Esophagus (tissue), 2 donors: ENCODE measurements around the gene PPP3R1. TPM values are rescaled to one million over a fixed set of nuclear protein-coding genes. Genes with fewer than 3 reads are reported as not detected.
"Not testable (repeated sequence)": the region's sequence is repeated elsewhere in the genome, so short reads cannot be mapped to it uniquely, and the experiment has no call there.

ENCODE experiments used
- H3K27ac ChIP-seq, 2 donors: one replicate each; pipeline ENCODE4 v1.5.1; 2013; ENCODE audit warnings: low read depth in 2 of 2, mild to moderate bottlenecking in 2 of 2, inconsistent platforms in 1 of 2, low read length in 1 of 2, moderate library complexity in 1 of 2
- H3K27me3 ChIP-seq, 2 donors: one replicate each; pipeline ENCODE4 v1.6.1; 2013; ENCODE audit warnings: low read length in 2 of 2, control low read depth in 1 of 2, mild to moderate bottlenecking in 1 of 2; ENCODE audit not compliant: insufficient read depth in 2 of 2, control insufficient read depth in 1 of 2
- H3K36me3 ChIP-seq, 2 donors: one replicate each; pipeline ENCODE4 v1.6.1; 2013; ENCODE audit warnings: low read length in 1 of 2; ENCODE audit not compliant: control insufficient read depth in 2 of 2, insufficient read depth in 2 of 2
- H3K4me1 ChIP-seq, 2 donors: one replicate each; pipeline ENCODE4 v1.6.1; 2013; ENCODE audit warnings: low read length in 1 of 2; ENCODE audit not compliant: control insufficient read depth in 2 of 2, insufficient read depth in 2 of 2
- H3K4me3 ChIP-seq, 2 donors: one replicate each; pipeline ENCODE4 v1.5.1; 2013; ENCODE audit warnings: low read length in 2 of 2, mild to moderate bottlenecking in 2 of 2, low read depth in 1 of 2, moderate library complexity in 1 of 2
- H3K9me3 ChIP-seq, 2 donors: one replicate each; pipeline ENCODE4 v1.6.1; 2013; ENCODE audit warnings: mild to moderate bottlenecking in 2 of 2, low read depth in 1 of 2, low read length in 1 of 2, moderate library complexity in 1 of 2; ENCODE audit not compliant: control insufficient read depth in 2 of 2, insufficient read depth in 1 of 2
- WGBS, 2 donors: extraction: QIAGEN DNeasy Blood & Tissue Kit; methylation state at CpG; one replicate each; pipeline ENCODE4 v1.1.7; 2013; 5-methylcytosine and 5-hydroxymethylcytosine counted together
- polyA plus RNA-seq, 2 donors: library from polyadenylated mRNA; stranded (reverse); fragments of 200-250 nt; gene quantifications; one replicate each; pipeline ENCODE4 v1.2.3, GENCODE V29; 2013
- donor health status: healthy with polysubstance abuse.
- donor health status: Bipolar disorder and iron deficiency.

The PPP3R1 gene
- polyA plus RNA-seq, 2 donors: 11.9 to 17.5 TPM

DNA sequence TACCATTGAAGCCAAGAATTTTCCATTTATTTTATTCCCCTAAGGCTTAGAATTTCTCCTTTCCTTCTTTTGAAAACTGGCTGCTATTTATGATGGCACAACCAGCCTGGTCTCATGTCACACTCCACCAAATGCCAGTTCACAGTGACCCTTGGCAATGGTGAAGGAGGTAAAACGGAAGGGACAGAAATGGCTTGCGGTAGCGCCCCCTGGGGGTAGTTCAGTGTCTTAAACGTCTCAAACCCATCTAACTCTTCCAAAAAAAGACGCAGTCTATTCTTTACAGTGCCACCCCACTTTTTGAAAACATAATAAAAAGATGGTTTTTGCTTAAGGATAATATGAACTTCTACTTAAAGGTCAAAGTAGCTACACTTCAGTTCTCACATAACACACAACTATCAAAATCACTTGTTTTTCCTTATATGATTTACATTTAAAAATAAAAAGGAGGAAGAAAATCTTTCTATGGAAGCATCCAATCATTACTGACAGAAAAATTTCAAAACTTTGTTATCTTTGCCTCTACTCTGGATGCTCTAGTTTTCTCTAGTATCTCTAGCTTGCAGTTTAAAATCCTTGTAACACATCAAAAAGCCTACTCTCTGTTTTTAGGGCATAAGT, 66.7 kb downstream of the PPP3R1 start:
- 49 to 51% methylated on average over 5 of the region's 5 CpGs for WGBS, 2 donors
- no peak overlapping the region for H3K4me3 ChIP-seq
- H3K36me3 ChIP-seq: peaks cover 0 to 2% of the 10 kb centered on the region in 2 donors
- H3K9me3 ChIP-seq: no peaks in the 10 kb centered on the region
- H3K27me3 ChIP-seq: no peaks in the 10 kb centered on the region
- H3K27ac ChIP-seq: no peak overlapping the region
- H3K4me1 ChIP-seq: no peaks in the 10 kb centered on the region

DNA sequence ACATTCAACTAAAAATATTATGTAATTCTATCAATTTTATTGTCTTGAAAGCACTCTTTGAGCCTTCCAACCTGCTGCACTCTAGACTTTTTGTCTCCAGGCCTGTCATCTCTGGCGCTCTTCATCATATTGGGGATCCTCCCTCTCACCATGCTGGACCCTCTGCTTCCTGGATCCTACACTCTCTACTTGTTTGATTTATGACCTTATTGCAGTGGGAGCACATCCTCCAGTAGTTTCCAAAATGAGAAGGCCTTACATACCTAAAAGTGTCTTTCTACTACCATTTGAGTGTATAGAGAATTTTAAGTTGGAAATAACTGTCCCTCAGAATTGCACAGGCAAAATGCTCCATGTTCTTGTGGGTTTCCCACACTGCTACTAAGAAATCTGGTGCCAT, 69.4 kb downstream of the PPP3R1 start:
- H3K9me3 ChIP-seq: no peaks in the 10 kb centered on the region
- H3K4me1 ChIP-seq: no peaks in the 10 kb centered on the region
- H3K27ac ChIP-seq: no peak overlapping the region
- H3K27me3 ChIP-seq: no peaks in the 10 kb centered on the region
- H3K36me3 ChIP-seq: peaks cover 2 to 4% of the 10 kb centered on the region in 2 donors
- 96 to 100% methylated on average over 1 of the region's 1 CpG for WGBS, 2 donors
- no peak overlapping the region for H3K4me3 ChIP-seq

DNA sequence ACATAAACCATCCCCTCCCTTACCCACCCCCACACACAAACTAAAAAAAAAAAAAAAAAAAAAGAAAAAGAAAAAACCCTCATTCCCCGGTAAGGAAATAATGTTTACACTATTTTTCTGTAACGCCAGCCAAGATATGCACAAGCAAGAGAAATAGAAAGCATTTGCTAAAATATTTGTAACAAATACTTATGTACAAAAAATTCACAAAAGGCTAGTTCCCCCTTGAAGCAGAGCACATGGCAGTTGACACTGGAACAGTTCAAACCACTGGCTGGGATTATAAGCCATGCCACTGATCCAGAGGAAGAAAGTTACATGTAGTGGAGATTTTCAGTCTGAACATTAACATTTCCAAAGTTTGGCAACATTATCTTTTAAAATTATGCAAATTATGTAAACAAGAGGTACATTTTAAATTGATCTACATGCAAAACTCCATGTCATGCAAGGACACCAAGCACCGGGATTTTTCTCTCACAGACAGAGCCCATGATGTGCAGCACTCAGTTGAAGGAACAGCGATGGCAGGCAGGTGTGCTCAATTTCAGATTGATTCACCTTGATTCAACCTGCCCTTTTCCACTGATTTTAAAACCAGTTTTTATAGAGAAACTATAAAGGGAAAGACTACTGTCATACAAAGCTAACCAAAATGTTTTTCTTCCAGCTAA, 73.2 kb downstream of the PPP3R1 start:
- Histone ChIP-seq H3K4me3 (no peak overlapping the region), H3K27me3 (no peaks in the 10 kb centered on the region), H3K27ac (no peak overlapping the region), H3K36me3 (peaks cover 2 to 4% of the 10 kb centered on the region in 2 donors), H3K4me1 (no peaks in the 10 kb centered on the region), H3K9me3 (no peaks in the 10 kb centered on the region)
- 69 to 78% methylated on average over 4 of the region's 4 CpGs for WGBS, 2 donors

DNA sequence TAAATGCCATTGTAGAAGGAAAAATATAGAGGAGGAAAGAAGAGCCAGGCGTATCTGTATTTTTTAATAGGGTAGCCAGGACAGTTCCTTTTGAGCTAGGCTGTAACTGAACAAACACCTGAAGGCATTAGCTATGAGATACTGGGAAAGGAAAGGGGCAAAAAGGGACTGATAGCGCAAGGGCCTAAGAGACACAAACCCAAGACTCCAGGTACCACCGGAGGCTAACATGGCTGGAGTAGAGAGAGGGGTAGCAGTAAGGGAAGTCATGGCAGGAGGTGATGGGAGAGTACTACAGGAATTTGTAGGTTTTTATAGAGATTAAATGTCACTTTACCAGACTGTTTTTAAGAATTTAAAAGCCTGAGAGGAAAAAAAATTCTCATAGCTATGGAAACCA, 73.9 kb downstream of the PPP3R1 start:
- H3K4me1 ChIP-seq: no peaks in the 10 kb centered on the region
- no peaks in the 10 kb centered on the region for H3K9me3 ChIP-seq
- WGBS, 2 donors: 96 to 98% methylated on average over 3 of the region's 3 CpGs
- H3K27me3 ChIP-seq: no peaks in the 10 kb centered on the region
- H3K36me3 ChIP-seq: peaks cover 0 to 4% of the 10 kb centered on the region in 2 donors
- H3K4me3 ChIP-seq: no peak overlapping the region
- H3K27ac ChIP-seq: no peak overlapping the region

DNA sequence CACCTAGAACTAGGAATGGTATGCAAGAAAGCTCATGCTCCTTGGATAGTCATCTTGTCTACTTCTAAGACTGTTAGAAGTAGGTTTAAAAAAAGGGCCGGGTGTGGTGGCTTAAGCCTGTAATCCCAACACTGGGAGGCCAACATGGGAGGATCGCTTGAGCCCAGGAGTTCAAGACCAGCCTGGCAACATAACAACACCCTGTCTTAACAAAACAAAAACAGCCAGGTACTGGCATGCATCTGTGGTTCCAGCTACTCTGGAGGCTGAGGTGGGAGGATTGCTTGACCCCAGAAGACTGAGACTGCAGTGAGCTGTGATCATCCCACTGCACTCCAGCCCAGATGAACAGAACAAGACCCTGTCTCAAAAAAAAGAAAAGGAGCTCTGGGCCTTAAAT, 74.8 kb downstream of the PPP3R1 start:
- no peaks in the 10 kb centered on the region for H3K9me3 ChIP-seq
- no peak overlapping the region for H3K4me3 ChIP-seq
- 41 to 49% methylated on average over 2 of the region's 2 CpGs for WGBS, 2 donors
- H3K4me1 ChIP-seq: no peaks in the 10 kb centered on the region
- no peak overlapping the region for H3K27ac ChIP-seq
- peaks cover 0 to 4% of the 10 kb centered on the region in 2 donors for H3K36me3 ChIP-seq
- no peaks in the 10 kb centered on the region for H3K27me3 ChIP-seq

DNA sequence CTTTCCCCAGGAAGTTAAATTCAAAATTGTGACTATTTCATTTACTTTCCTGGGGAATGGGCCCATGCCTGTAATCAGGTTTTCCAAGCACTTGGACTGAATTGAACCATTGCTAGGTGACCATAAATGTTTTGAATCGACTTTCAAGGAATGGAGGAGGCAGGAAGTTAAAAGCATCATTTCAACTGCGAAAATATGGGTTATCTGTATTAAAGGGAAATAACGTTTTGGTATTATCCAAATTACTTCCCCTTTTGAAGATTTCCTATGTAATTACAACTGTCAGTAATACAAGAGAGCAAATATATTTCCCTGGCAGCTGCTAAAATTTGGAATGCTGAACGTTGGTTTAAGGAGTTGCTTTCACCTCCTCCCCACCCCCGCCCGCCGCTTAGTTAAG, 75.7 kb downstream of the PPP3R1 start:
- H3K9me3 ChIP-seq: no peaks in the 10 kb centered on the region
- peaks cover 4% of the 10 kb centered on the region in 2 donors for H3K36me3 ChIP-seq
- 73 to 74% methylated on average over 7 of the region's 7 CpGs for WGBS, 2 donors

DNA sequence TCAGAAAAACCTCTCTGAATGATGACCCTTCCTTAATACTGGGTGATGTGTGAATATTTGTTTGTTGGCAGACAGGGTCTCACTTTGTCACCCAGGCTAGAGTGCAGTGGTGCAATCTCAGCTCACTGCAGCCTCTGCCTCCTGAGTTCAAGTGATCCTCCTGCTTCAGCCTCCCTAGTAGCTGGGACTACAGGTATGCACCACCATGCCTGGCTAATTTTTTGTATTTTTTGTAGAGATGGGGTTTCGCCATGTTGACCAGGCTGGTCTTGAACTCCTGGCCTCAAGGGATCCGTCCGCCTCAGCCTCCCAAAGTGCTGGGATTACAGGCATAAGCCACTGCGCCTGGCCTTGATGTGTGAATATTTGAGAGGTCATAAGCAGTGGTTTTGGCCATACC, 77.1 kb downstream of the PPP3R1 start:
- not testable (repeated sequence) for H3K4me3 ChIP-seq, H3K4me1 ChIP-seq, H3K27me3 ChIP-seq, H3K9me3 ChIP-seq, H3K27ac ChIP-seq, H3K36me3 ChIP-seq
- WGBS, 2 donors: 97% methylated on average over 4 of the region's 4 CpGs

More for the DNA sequence above, 75.7 kb downstream of the PPP3R1 start:
- no peaks in the 10 kb centered on the region for H3K27me3 ChIP-seq
- no peak overlapping the region for H3K4me3 ChIP-seq
- no peaks in the 10 kb centered on the region for H3K4me1 ChIP-seq
- no peak overlapping the region for H3K27ac ChIP-seq

DNA sequence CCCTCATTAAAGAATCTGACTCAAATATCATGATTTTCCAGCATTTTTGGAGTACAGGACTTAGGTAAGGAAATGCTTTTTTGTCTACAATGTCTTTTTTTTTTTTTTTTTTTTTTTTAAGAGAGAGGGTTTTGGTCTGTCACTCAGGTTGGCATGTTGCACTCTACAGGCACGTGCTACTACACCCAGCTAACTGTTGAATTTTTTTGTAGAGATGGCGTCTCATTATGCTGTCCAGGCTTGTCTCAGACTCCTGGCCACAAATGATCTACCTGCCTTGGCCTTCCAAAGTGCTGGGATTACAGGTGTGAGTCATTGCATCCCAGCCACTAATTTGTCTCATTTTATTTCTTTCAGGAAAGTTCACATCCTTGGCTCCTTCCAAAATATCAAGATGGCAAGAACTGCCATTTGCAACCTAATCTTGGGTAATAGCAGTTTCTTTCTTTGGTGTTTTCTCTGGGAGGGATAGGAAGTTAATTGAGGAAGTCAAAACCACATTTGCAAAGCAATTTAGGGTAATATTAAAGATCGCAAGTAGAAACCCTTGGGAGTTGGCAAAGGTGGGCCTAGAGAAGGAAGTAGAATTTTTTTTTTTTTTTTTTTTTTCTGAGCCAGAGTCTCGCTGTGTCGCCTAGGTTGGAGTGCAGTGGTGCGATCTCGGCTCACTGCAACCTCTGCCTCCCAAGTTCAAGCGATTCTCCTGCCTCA, 79.2 kb downstream of the PPP3R1 start:
- Histone ChIP-seq H3K27me3 (no peaks in the 10 kb centered on the region), H3K27ac (no peak overlapping the region), H3K4me3 (no peak overlapping the region), H3K36me3 (peaks cover 0 to 4% of the 10 kb centered on the region in 2 donors), H3K9me3 (no peaks in the 10 kb centered on the region), H3K4me1 (no peaks in the 10 kb centered on the region)
- 82 to 86% methylated on average over 8 of the region's 8 CpGs for WGBS, 2 donors

DNA sequence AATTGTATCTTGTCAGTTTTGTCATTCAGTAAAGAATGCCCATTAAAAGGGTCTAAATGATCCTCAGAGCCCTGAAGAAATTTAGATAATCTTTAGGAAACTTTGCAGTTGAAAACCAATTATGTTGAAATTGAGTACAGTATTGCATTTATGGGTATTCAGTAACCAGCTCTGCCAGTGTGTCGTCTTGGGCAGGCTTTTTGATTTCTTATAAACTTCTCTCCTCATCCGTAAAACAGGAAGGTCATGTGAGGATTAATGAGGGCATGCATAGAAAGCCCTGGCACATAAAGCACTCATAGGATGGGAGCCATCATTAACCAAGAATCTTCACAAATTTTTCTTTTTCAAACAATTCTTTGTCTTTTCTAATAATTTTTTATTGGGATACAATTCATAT, 79.8 kb downstream of the PPP3R1 start:
- Histone ChIP-seq H3K27me3 (no peaks in the 10 kb centered on the region), H3K4me1 (no peaks in the 10 kb centered on the region), H3K4me3 (no peak overlapping the region), H3K9me3 (no peaks in the 10 kb centered on the region), H3K27ac (no peak overlapping the region), H3K36me3 (peaks cover 0 to 4% of the 10 kb centered on the region in 2 donors)
- WGBS, 2 donors: 38 to 54% methylated on average over 2 of the region's 2 CpGs
